ENCODE measurements around the gene KLHL26. TPM values are rescaled to one million over a fixed set of nuclear protein-coding genes. Genes with fewer than 3 reads are reported as not detected.

Gene KLHL26
- total RNA-seq, 1 experiment from 2014 or later: 10.7 TPM

DNA sequence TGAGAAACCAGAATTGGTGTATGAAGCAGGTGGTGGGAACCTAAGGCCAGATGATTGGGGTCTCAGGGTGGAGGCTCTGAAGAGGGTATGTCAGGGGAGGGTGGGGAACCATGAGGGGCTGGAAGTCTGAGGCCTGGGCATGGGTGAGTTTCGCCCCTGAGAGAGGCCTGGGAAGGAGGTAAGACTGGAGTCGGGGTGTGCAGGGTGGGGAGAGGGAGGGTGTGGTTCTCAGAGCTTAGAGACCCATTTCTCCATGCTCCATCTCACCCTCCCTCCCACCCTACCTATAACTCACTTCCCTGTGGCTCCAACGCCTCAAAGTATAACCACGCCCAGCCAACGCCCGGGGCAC is 1.0 kb upstream of the KLHL26 start:
- Histone ChIP-seq H3K27ac (ENCODE audit: insufficient read length, low read depth, low read length) (no peak overlapping the region), H2BK5ac (ENCODE audit: insufficient read length, low read length) (no peak overlapping the region), H3K14ac (ENCODE audit: insufficient read depth, low read length) (no peak overlapping the region), H3K9me3 (ENCODE audit: control insufficient read depth, low read depth, low read length) (no peaks in the 10 kb centered on the region), H2AFZ (ENCODE audit: low read length) (no peak overlapping the region), H3K27me3 (ENCODE audit: insufficient read depth, low read length) (no peaks in the 10 kb centered on the region), H3K79me1 (ENCODE audit: insufficient read depth, low read depth, low read length, poor library complexity, severe bottlenecking) (peaks cover 3% of the 10 kb centered on the region), H3K56ac (ENCODE audit: insufficient read length, low read depth, low read length) (no peak overlapping the region), H3K4me1 (ENCODE audit: insufficient read depth, low read length) (peaks cover 3% of the 10 kb centered on the region; the same call in 1 of the 2 replicates), H3K9ac (ENCODE audit: extremely low read depth, insufficient read length, low read length) (no peak overlapping the region), H3K18ac (ENCODE audit: insufficient read length, low read depth, low read length) (no peak overlapping the region), H3K23me2 (ENCODE audit: insufficient read length, low read depth, low read length, poor library complexity, severe bottlenecking) (peaks cover 9% of the 10 kb centered on the region), H2BK12ac (ENCODE audit: insufficient read length, low read depth, low read length) (no peak overlapping the region), H2BK15ac (ENCODE audit: low read depth, low read length) (no peak overlapping the region), H2AK5ac (ENCODE audit: insufficient read length, low read length) (no peak overlapping the region), H4K8ac (replicated peaks; ENCODE audit: insufficient read length, low read depth, low read length) (no peak overlapping the region), H4K5ac (ENCODE audit: insufficient read length, low read depth, low read length) (no peak overlapping the region), H3T11ph (ENCODE audit: low read length) (no peak overlapping the region), H2BK120ac (ENCODE audit: low read depth, low read length, poor library complexity, severe bottlenecking) (no peak overlapping the region), H3K23ac (ENCODE audit: insufficient read length, low read depth, low read length) (no peak overlapping the region), H2BK20ac (ENCODE audit: low read depth, low read length, poor library complexity, severe bottlenecking) (no peak overlapping the region), H3K79me2 (ENCODE audit: insufficient read depth, low read length) (no peaks in the 10 kb centered on the region; the same call in 1 of the 2 replicates), H3K4me2 (ENCODE audit: insufficient read depth, insufficient read length, low read length) (peak overlapping the region; percentile 45), H3K4ac (ENCODE audit: low read depth, low read length) (no peak overlapping the region), H4K91ac (ENCODE audit: insufficient read length, low read depth, low read length) (no peak overlapping the region), H4K20me1 (ENCODE audit: control insufficient read depth, insufficient read depth, insufficient read length) (no peaks in the 10 kb centered on the region)
- no peaks in the 10 kb centered on the region for H3K9me3 Mint-ChIP-seq
- DNase-seq: no peak
- TF ChIP-seq, protein P1, sequence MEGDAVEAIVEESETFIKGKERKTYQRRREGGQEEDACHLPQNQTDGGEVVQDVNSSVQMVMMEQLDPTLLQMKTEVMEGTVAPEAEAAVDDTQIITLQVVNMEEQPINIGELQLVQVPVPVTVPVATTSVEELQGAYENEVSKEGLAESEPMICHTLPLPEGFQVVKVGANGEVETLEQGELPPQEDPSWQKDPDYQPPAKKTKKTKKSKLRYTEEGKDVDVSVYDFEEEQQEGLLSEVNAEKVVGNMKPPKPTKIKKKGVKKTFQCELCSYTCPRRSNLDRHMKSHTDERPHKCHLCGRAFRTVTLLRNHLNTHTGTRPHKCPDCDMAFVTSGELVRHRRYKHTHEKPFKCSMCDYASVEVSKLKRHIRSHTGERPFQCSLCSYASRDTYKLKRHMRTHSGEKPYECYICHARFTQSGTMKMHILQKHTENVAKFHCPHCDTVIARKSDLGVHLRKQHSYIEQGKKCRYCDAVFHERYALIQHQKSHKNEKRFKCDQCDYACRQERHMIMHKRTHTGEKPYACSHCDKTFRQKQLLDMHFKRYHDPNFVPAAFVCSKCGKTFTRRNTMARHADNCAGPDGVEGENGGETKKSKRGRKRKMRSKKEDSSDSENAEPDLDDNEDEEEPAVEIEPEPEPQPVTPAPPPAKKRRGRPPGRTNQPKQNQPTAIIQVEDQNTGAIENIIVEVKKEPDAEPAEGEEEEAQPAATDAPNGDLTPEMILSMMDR (conservative IDR thresholded peaks at IDR 0.05): no peak
- peaks cover 31% of the 10 kb centered on the region for H3K27me3 Mint-ChIP-seq (ENCODE audit: low read depth)
- peaks cover 0 to 3% (median 0%) of the 10 kb centered on the region in 3 experiments; a peak in 1 of 7 replicates for H3K36me3 Mint-ChIP-seq (ENCODE audit: insufficient read depth in 1 of 3, low read depth in 3 of 3)
- peak overlapping the region; percentile 78 to 86; a peak in 4 of 5 replicates for H3K4me3 Mint-ChIP-seq
- H3K27ac Mint-ChIP-seq: no peak overlapping the region; a peak in 1 of 7 replicates
- H3K4me1 Mint-ChIP-seq: peaks cover 9 to 18% of the 10 kb centered on the region in 2 experiments
- no CpG with 5 or more reads among the region's 6 CpGs for WGBS (ENCODE audit: extremely low coverage, insufficient read length, low lambda C conversion rate)

All from H9 (cell line).